Measurements from ENCODE around the gene FMN1. TPM values are rescaled to one million over a fixed set of nuclear protein-coding genes. Genes with fewer than 3 reads are reported as not detected.
A peak's percentile ranks its signal among the peaks of the same experiment; 100 is the strongest.

FMN1 gene
- total and polyA plus RNA-seq, 2 experiments from 2014 or later: 0.53 to 1.8 TPM

DNA sequence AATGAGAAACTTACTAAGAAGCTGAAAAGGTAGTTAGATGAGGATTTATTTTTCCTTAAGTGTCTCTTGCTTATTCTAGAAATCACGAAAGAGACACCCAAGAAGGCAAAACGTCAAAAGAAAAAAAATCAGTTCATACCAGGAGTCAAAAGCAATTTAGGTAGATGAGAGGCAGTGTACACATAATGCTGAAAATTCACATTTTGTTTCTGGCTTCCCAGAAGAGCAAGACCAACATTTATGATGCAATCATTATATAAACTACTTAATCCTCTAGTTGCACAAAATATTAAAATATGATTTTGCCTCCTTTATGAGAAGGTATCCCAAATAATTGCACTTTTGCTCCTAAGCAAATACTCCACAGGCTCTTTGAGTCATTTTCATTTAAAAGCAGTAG, 228.0 kb downstream of the FMN1 start:
- no peaks in the 10 kb centered on the region for H3K4me1 ChIP-seq (ENCODE audit: low read depth)
- no peaks in the 10 kb centered on the region for H3K36me3 ChIP-seq
- TF ChIP-seq, protein P1, sequence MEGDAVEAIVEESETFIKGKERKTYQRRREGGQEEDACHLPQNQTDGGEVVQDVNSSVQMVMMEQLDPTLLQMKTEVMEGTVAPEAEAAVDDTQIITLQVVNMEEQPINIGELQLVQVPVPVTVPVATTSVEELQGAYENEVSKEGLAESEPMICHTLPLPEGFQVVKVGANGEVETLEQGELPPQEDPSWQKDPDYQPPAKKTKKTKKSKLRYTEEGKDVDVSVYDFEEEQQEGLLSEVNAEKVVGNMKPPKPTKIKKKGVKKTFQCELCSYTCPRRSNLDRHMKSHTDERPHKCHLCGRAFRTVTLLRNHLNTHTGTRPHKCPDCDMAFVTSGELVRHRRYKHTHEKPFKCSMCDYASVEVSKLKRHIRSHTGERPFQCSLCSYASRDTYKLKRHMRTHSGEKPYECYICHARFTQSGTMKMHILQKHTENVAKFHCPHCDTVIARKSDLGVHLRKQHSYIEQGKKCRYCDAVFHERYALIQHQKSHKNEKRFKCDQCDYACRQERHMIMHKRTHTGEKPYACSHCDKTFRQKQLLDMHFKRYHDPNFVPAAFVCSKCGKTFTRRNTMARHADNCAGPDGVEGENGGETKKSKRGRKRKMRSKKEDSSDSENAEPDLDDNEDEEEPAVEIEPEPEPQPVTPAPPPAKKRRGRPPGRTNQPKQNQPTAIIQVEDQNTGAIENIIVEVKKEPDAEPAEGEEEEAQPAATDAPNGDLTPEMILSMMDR (IDR thresholded peaks at IDR 0.05; ENCODE audit: low read depth, low read length): no peak
- no peaks in the 10 kb centered on the region for H3K27me3 ChIP-seq
- no peaks in the 10 kb centered on the region for H3K9me3 ChIP-seq (ENCODE audit: low read depth)
- H3K27ac ChIP-seq: no peak overlapping the region
- DNase-seq (ENCODE audit: low read depth in 1 of 2, low spot score in 1 of 2): no peak
- no peak overlapping the region for H3K4me3 ChIP-seq

DNA sequence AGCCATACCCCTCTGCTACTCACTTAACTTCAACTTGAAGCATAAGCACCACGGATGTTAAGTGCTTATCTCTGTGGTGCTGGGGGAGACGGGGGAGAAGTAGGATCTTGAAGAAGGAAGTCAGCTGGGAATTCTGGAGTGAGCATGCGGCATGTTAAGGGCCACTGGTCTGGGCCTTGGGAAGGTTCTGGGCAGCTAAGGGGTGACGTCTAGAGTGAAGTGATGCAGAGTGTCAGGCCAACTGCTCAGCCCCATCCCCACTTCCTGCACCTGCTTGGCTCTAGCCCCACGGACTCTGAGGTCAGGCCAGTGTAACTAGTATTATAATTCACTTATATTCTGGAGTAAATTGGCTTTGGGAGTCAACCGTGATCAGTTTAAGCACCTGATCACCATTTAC, 228.6 kb downstream of the FMN1 start:
- H3K9me3 ChIP-seq (ENCODE audit: low read depth): no peaks in the 10 kb centered on the region
- no peak for DNase-seq (ENCODE audit: low read depth in 1 of 2, low spot score in 1 of 2)

DNA sequence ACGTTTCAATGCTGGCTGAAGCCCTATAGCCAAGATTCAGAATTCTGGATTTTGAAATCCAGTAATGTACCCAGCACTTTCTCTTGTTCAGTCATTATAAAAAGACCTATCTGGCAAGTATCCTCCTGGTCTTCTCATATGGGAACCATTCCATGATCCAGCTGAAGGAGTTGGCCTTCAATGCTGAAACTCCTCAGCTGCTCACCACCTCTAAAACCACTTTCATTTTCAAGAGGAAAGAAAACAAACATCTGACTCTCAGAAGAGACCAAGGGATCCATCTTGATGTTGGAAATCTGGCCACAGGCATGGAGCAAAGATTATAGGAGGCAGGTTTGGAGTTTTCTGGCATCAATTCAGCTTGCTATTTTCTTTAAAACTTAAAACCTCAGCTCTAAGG, 235.4 kb downstream of the FMN1 start:
- Histone ChIP-seq H3K9me3 (ENCODE audit: low read depth) (no peaks in the 10 kb centered on the region), H3K36me3 (no peaks in the 10 kb centered on the region), H3K4me3 (no peak overlapping the region), H3K27ac (no peak overlapping the region), H3K4me1 (ENCODE audit: low read depth) (no peaks in the 10 kb centered on the region), H3K27me3 (no peaks in the 10 kb centered on the region)
- peak in 1 of 2 donors; percentile 40 for DNase-seq (ENCODE audit: low read depth in 1 of 2, low spot score in 1 of 2)
- TF ChIP-seq, protein P1 (IDR thresholded peaks at IDR 0.05; ENCODE audit: low read depth, low read length): no peak

More for the DNA sequence above, 228.6 kb downstream of the FMN1 start:
- Histone ChIP-seq H3K4me1 (ENCODE audit: low read depth) (no peaks in the 10 kb centered on the region), H3K27me3 (no peaks in the 10 kb centered on the region), H3K4me3 (no peak overlapping the region), H3K36me3 (no peaks in the 10 kb centered on the region), H3K27ac (no peak overlapping the region)
- TF ChIP-seq, protein P1 (IDR thresholded peaks at IDR 0.05; ENCODE audit: low read depth, low read length): no peak

DNA sequence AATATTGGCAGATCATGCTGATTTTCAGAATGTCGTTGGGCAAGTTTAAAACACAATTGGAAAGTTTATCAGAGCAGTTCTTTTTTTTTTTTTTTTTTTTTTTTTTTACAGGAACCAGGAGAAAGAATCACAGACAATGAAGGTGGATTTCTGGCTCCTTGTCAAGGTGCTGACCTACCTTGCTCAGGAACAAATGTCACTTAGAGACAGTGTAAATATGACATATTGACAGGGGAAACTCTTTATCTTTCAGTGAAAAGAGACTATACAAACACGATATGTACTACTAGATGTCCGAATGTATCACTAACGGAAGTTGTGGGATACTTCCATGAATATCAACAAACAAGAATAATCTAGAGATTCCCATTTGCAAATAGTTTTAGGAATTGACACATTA, 237.3 kb downstream of the FMN1 start:
- H3K4me3 ChIP-seq: no peak overlapping the region
- no peaks in the 10 kb centered on the region for H3K9me3 ChIP-seq (ENCODE audit: low read depth)
- no peak overlapping the region for H3K27ac ChIP-seq
- no peaks in the 10 kb centered on the region for H3K27me3 ChIP-seq
- H3K36me3 ChIP-seq: no peaks in the 10 kb centered on the region
- H3K4me1 ChIP-seq (ENCODE audit: low read depth): no peaks in the 10 kb centered on the region
- TF ChIP-seq, protein P1 (IDR thresholded peaks at IDR 0.05; ENCODE audit: low read depth, low read length): no peak
- DNase-seq (ENCODE audit: low read depth in 1 of 2, low spot score in 1 of 2): no peak

DNA sequence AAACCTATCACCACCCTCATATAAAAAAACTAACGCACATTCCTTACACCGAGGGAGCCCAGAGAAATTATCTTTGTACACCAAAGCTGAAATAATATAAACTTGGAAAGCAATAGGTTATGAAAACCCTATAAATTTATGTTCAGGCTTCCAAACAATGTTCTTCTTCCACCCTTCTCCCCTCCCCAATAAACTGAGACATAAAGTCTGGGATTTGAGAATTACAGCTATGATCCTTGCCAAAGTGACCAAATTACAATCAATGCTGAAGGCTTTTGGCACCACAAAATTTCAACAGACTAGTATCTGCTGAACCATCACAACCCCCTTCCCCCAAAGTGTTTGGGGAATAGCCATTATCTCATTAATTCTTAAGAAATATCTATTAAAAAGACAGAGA, 237.8 kb downstream of the FMN1 start:
- TF ChIP-seq, protein P1 (IDR thresholded peaks at IDR 0.05; ENCODE audit: low read depth, low read length): no peak
- no peaks in the 10 kb centered on the region for H3K27me3 ChIP-seq
- no peaks in the 10 kb centered on the region for H3K4me1 ChIP-seq (ENCODE audit: low read depth)
- no peak overlapping the region for H3K4me3 ChIP-seq
- no peak overlapping the region for H3K27ac ChIP-seq
- no peaks in the 10 kb centered on the region for H3K36me3 ChIP-seq
- H3K9me3 ChIP-seq (ENCODE audit: low read depth): no peaks in the 10 kb centered on the region
- DNase-seq (ENCODE audit: low read depth in 1 of 2, low spot score in 1 of 2): no peak

DNA sequence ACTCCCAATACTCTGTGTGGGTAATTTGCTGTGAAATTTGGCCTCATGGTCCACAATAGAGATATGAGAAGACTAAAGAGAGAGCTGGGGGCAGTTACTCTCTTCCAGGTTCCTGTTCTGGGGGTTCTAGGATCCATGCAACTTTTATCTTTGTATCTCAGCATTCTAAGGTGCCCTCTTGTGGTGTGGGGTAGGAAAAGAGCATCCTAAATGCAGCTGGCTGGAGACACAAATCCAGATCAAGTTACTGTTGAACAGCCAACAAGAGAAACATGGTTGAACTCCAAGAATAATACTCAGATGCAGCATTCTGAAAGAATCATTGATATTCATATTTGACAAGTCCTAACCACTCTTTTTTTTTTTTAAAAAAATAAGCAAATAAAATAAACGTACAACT, 238.5 kb downstream of the FMN1 start:
- no peak overlapping the region for H3K4me3 ChIP-seq
- no peaks in the 10 kb centered on the region for H3K36me3 ChIP-seq
- no peak overlapping the region for H3K27ac ChIP-seq
- TF ChIP-seq, protein P1 (IDR thresholded peaks at IDR 0.05; ENCODE audit: low read depth, low read length): peak; percentile 75
- H3K27me3 ChIP-seq: no peaks in the 10 kb centered on the region
- no peaks in the 10 kb centered on the region for H3K4me1 ChIP-seq (ENCODE audit: low read depth)
- DNase-seq (ENCODE audit: low read depth in 1 of 2, low spot score in 1 of 2): peak; percentile 40 to 84
- no peaks in the 10 kb centered on the region for H3K9me3 ChIP-seq (ENCODE audit: low read depth)

Data from cardiac muscle cell (in vitro differentiated cells and primary cell).